ENCODE data around the gene BRICD5.

GRCh38 chr16:2257726-2258125, 47.1 kb upstream of the BRICD5 start:
- TF ChIP-seq, protein P1, sequence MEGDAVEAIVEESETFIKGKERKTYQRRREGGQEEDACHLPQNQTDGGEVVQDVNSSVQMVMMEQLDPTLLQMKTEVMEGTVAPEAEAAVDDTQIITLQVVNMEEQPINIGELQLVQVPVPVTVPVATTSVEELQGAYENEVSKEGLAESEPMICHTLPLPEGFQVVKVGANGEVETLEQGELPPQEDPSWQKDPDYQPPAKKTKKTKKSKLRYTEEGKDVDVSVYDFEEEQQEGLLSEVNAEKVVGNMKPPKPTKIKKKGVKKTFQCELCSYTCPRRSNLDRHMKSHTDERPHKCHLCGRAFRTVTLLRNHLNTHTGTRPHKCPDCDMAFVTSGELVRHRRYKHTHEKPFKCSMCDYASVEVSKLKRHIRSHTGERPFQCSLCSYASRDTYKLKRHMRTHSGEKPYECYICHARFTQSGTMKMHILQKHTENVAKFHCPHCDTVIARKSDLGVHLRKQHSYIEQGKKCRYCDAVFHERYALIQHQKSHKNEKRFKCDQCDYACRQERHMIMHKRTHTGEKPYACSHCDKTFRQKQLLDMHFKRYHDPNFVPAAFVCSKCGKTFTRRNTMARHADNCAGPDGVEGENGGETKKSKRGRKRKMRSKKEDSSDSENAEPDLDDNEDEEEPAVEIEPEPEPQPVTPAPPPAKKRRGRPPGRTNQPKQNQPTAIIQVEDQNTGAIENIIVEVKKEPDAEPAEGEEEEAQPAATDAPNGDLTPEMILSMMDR (IDR thresholded peaks at IDR 0.05): no peak
- no peak for TF ChIP-seq ZFX (IDR thresholded peaks at IDR 0.05; ENCODE audit: borderline replicate concordance)
